B cell (primary cell): ENCODE measurements around the gene NCBP3. TPM values are rescaled to one million over a fixed set of nuclear protein-coding genes. Genes with fewer than 3 reads are reported as not detected.

Experiments used
- ATAC-seq: fragments of 200-7000 bp; cut with Tn5 transposase; one replicate; pipeline ENCODE4 v1.10.0; 2021; ENCODE audit warnings: low read depth, mild to moderate bottlenecking, moderate number of reproducible peaks, moderate library complexity
- CTCF ChIA-PET: fragments of 350-600 bp; sonication (Branson Sonifier 250); formaldehyde crosslinking; loops from one replicate; lab custom pipeline; 2021; ENCODE audit warnings: antibody characterized with exemption, inconsistent platforms; lab: Charles Lee
- POLR2A ChIA-PET: fragments of 350-600 bp; sonication (Branson Sonifier 250); formaldehyde crosslinking; loops from one replicate; lab custom pipeline; 2021; ENCODE audit warnings: antibody characterized with exemption; lab: Charles Lee
- DNase-seq: peaks from one replicate; pipeline ENCODE4 v3.0.0; 2013
- H2AFZ ChIP-seq: 2 replicates; pipeline ENCODE4 v1.6.1; 2012; ENCODE audit warnings: mild to moderate bottlenecking, low read depth, low read length; ENCODE audit not compliant: insufficient read depth, poor library complexity, severe bottlenecking
- H3K27ac ChIP-seq, 2 donors: 1 replicate in 1 of 2; 2 replicates in 1 of 2; pipeline ENCODE4 v1.5.1; 2012 to 2013; ENCODE audit warnings: low read length in 2 of 2, mild to moderate bottlenecking in 2 of 2, moderate library complexity in 1 of 2
- H3K27me3 ChIP-seq, 4 experiments: fragments of 200-600 bp in 1 of 4; sonication (generic) in 1 of 4; replicated peaks in 1 of 4; 1 replicate in 2 of 4; 2 replicates in 2 of 4; pipeline versions ENCODE4 v1.6.1 to v1.7.0; 2013 to 2016; ENCODE audit warnings: low read length in 3 of 4, mild to moderate bottlenecking in 2 of 4, mixed read lengths in 1 of 4, moderate library complexity in 1 of 4; ENCODE audit not compliant: insufficient read depth in 4 of 4, control insufficient read depth in 3 of 4; ENCODE audit errors: control extremely low read depth in 1 of 4
- H3K36me3 ChIP-seq, 2 experiments: replicated peaks in 1 of 2; 1 replicate in 1 of 2; 2 replicates in 1 of 2; pipeline versions ENCODE4 v1.6.1 to v1.7.1; 2013; ENCODE audit warnings: low read length in 1 of 2; ENCODE audit not compliant: insufficient read depth in 2 of 2, control insufficient read depth in 1 of 2; ENCODE audit errors: control extremely low read depth in 1 of 2, extremely low read depth in 1 of 2
- H3K4me1 ChIP-seq, 2 donors: fragments of 200-600 bp in 1 of 2; sonication (generic) in 1 of 2; 1 replicate in 1 of 2; 2 replicates in 1 of 2; pipeline versions ENCODE4 v1.5.1 to v1.6.1; 2013 to 2017; ENCODE audit warnings: low read length in 2 of 2; ENCODE audit not compliant: control insufficient read depth in 2 of 2, insufficient read depth in 2 of 2
- H3K4me2 ChIP-seq: replicated peaks from 2 replicates; pipeline ENCODE3; 2012; ENCODE audit warnings: mild to moderate bottlenecking, low read depth, low read length; ENCODE audit not compliant: poor library complexity, severe bottlenecking
- H3K4me3 ChIP-seq, 5 experiments: fragments of 200-600 bp in 1 of 5; sonication (generic) in 1 of 5; 1 replicate in 3 of 5; 2 replicates in 2 of 5; pipeline versions ENCODE4 v1.5.1 to v1.7.0; 2011 to 2016; ENCODE audit warnings: low read length in 4 of 5, mild to moderate bottlenecking in 4 of 5, low read depth in 2 of 5, control low read depth in 1 of 5, moderate library complexity in 1 of 5; ENCODE audit not compliant: insufficient read depth in 1 of 5; ENCODE audit errors: control extremely low read depth in 1 of 5, extremely low read depth in 1 of 5
- H3K79me2 ChIP-seq: fragments of 200-600 bp; sonication (generic); one replicate; pipeline ENCODE4 v1.6.0; 2016; ENCODE audit warnings: low read length; ENCODE audit not compliant: control insufficient read depth, insufficient read depth
- H3K9ac ChIP-seq: fragments of 200-600 bp; sonication (generic); 2 replicates; pipeline ENCODE4 v1.6.1; 2017; ENCODE audit warnings: mild to moderate bottlenecking, low read length, moderate library complexity
- H3K9me3 ChIP-seq, 3 donors: one replicate each; pipeline versions ENCODE4 v1.6.1 to v1.7.1; 2013; ENCODE audit warnings: low read length in 2 of 3; ENCODE audit not compliant: control insufficient read depth in 2 of 3, insufficient read depth in 1 of 3; ENCODE audit errors: control extremely low read depth in 1 of 3
- H4K20me1 ChIP-seq: 2 replicates; pipeline ENCODE4 v1.6.0; 2012; ENCODE audit warnings: mild to moderate bottlenecking, low read length; ENCODE audit not compliant: insufficient read depth, control insufficient read depth, poor library complexity, severe bottlenecking
- H3K27ac Mint-ChIP-seq: one replicate; pipeline ENCODE4 v1.8.0; 2021; ENCODE audit warnings: mixed read lengths
- H3K27me3 Mint-ChIP-seq: one replicate; pipeline ENCODE4 v1.8.0; 2021; ENCODE audit warnings: mixed read lengths
- H3K4me1 Mint-ChIP-seq: one replicate; pipeline ENCODE4 v1.8.0; 2021; ENCODE audit warnings: mixed read lengths
- H3K4me3 Mint-ChIP-seq: one replicate; pipeline ENCODE4 v1.8.0; 2021; ENCODE audit warnings: mixed read lengths
- H3K9me3 Mint-ChIP-seq: one replicate; pipeline ENCODE4 v1.8.0; 2022; ENCODE audit warnings: mixed read lengths; ENCODE audit not compliant: insufficient read depth
- CTCF ChIP-seq: fragments of 200-600 bp; IDR thresholded peaks from one replicate; pipeline ENCODE4 v1.8.0; 2022; ENCODE audit warnings: antibody characterized with exemption, mild to moderate bottlenecking
- EZH2 ChIP-seq: IDR thresholded peaks from 2 replicates; pipeline ENCODE4 v1.6.1; 2012; ENCODE audit warnings: borderline replicate concordance, low read depth, mild to moderate bottlenecking, moderate library complexity, low read length; ENCODE audit not compliant: insufficient read depth, poor library complexity, severe bottlenecking
- WGBS: methylation state at CpG from one replicate; pipeline ENCODE4 v1.1.5; 2013; ENCODE audit warnings: missing lambda C conversion rate; ENCODE audit not compliant: insufficient coverage; 5-methylcytosine and 5-hydroxymethylcytosine counted together
- intact Hi-C: fragments of 100-400 bp; cut with micrococcal nuclease; formaldehyde crosslinking; loops from one replicate; pipeline ENCODE4 v1.10.0; 2022
- polyA plus RNA-seq: library from polyadenylated mRNA; depleted of rRNA; stranded (reverse); fragments of >200 nt; gene quantifications from 2 replicates; pipeline ENCODE4 v1.2.3, GENCODE V29; 2012
- total RNA-seq, 2 donors: library from RNA; stranded (reverse); fragments of 120-200 nt in 1 of 2; gene quantifications; 1 replicate in 1 of 2; 2 replicates in 1 of 2; pipeline versions ENCODE4 v1.2.3 to v1.2.4, GENCODE V29; 2013 to 2022

NCBP3 gene
- total and polyA plus RNA-seq, 2 donors (not counting 1 experiment from before 2014, with no cell fraction given), result 11.1 to 71.7 TPM

GRCh38 chr17:3826191-3826590 lies 19.9 kb downstream of the NCBP3 start:
- intact Hi-C loops, result loop anchor here (2.0 kb wide), 1 partner anchor 143 kb away; no protein-coding TSS in a partner anchor
- ATAC-seq (no peak), DNase-seq (no peak)
- ChIA-PET CTCF (interaction anchor here (0.6 to 12.3 kb wide), 20 partner anchors 9 to 778 kb away, joined by 3 to 482 read pairs (median 6); partner anchors contain the start of genes HASPIN and NCBP3), POLR2A (no interaction called here)
- Histone ChIP-seq H4K20me1 (no peaks in the 10 kb centered on the region), H3K79me2 (peaks cover 14% of the 10 kb centered on the region), H3K36me3 (peaks cover 14 to 58% of the 10 kb centered on the region in 2 experiments), H3K27me3 (no peaks in the 10 kb centered on the region), H3K27ac (no peak overlapping the region), H3K4me3 (no peak overlapping the region), H3K9ac (no peak overlapping the region), H3K4me2 (no peak overlapping the region), H2AFZ (no peak overlapping the region), H3K9me3 (no peaks in the 10 kb centered on the region), H3K4me1 (no peaks in the 10 kb centered on the region)
- 100% methylated on average over 2 of the region's 4 CpGs for WGBS
- Mint-ChIP-seq H3K27me3 (no peaks in the 10 kb centered on the region), H3K9me3 (no peaks in the 10 kb centered on the region), H3K27ac (no peak overlapping the region), H3K4me1 (peaks cover 1% of the 10 kb centered on the region), H3K4me3 (no peak overlapping the region)
- no peak for TF ChIP-seq CTCF
- no peak for TF ChIP-seq EZH2

- Mint-ChIP-seq H3K4me3 (no peak overlapping the region), H3K27me3 (no peaks in the 10 kb centered on the region), H3K27ac (no peak overlapping the region), H3K4me1 (peaks cover 20% of the 10 kb centered on the region), H3K9me3 (no peaks in the 10 kb centered on the region)
- ChIA-PET POLR2A (no interaction called here), CTCF (interaction anchor here (0.6 to 12.3 kb wide), 3 partner anchors 85 to 1362 kb away, joined by 3 to 482 read pairs (median 3); no protein-coding TSS in a partner anchor)
- H3K9me3 ChIP-seq, result peaks cover 0 to 4% (median 0%) of the 10 kb centered on the region in 3 donors
- no peak overlapping the region for H3K9ac ChIP-seq
- no peaks in the 10 kb centered on the region for H3K27me3 ChIP-seq
- no peak overlapping the region for H3K27ac ChIP-seq
- ATAC-seq (no peak), DNase-seq (no peak)
- no peaks in the 10 kb centered on the region for H4K20me1 ChIP-seq
- no peaks in the 10 kb centered on the region for H3K79me2 ChIP-seq
- H2AFZ ChIP-seq, result no peak overlapping the region
- H3K4me2 ChIP-seq, result no peak overlapping the region
- TF ChIP-seq EZH2 (no peak), CTCF (no peak)
- 98% methylated on average over 9 of the region's 9 CpGs for WGBS
- peaks cover 16 to 70% of the 10 kb centered on the region in 2 experiments for H3K36me3 ChIP-seq
- H3K4me3 ChIP-seq, result no peak overlapping the region
- intact Hi-C loops, result no loop called here
- H3K4me1 ChIP-seq, result peaks cover 5 to 27% of the 10 kb centered on the region in 2 donors
These were observed 24.9 kb downstream of the NCBP3 start for GRCh38 chr17:3821101-3821500.
